Loucy (cell line): ENCODE data around the gene BCORL1.

Experiments used
- CTCF ChIP-seq: fragments of 200-600 bp; sonication (generic); conservative IDR thresholded peaks from 2 replicates; pipeline ENCODE4 v1.5.1; 2014; ENCODE audit warnings: mild to moderate bottlenecking, antibody characterized with exemption, low read length
- EZH2phosphoT487 ChIP-seq: fragments of 200-600 bp; IDR thresholded peaks from 2 replicates; pipeline ENCODE4 v1.6.1; 2018; ENCODE audit warnings: antibody characterized with exemption, mild to moderate bottlenecking, moderate library complexity, borderline replicate concordance

- TF ChIP-seq CTCF (no peak), EZH2phosphoT487 (no peak)
These were observed 14.7 kb downstream of the BCORL1 start for GRCh38 chrX:129997086-129997485.
